ENCODE results near the gene SASS6.
A peak's percentile ranks its signal among the peaks of the same experiment; 100 is the strongest.

Gene SASS6

DNA sequence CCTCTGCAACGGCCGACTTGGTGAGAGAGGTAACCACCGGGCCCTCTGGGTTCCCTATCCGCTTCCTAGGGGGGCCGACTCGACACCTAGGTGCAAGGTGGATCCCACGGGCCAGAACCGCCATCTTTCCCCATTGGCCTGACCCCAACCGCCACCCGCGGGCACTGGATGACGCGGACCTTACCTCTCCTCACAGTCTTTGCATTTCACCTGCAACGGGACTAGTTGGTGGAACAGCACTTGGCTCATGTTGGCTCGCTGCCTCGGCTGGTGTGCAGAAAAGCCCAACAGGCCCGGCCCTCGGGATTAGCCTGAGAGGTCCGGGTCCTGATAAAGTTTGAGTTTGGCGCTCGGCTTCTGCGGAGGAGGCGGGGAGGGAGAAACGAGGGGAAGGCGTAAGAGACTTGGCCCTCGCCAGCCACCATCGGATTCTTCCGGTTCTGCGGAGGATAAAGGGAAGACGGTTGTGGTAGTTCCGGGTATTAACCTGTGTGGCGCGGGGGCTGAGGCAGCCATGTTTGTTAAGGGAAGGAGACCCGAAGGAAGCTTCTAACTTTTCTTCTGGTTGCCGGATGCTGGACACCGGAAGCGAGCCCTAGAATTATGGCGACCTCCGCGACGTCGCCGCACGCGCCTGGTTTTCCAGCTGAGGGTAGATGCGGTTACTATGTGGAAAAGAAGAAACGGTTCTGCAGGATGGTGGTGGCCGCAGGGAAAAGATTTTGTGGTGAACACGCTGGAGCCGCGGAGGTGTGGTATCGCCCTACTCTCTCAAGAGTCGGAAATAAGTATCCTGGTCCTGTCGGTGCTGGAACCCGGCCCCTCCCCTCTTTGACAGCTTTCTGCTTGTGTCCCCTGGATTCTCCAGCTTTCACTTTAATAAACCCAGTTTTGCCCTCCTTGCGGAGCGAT is at the start of gene SASS6, which contains the start of gene TRMT13:
TSS of gene SASS6 (minus strand) at position 365 of the 912 bp plus-strand sequence. CDS start at position 249, 116 bp downstream.
TSS of gene TRMT13 (plus strand) at position 598 of the 912 bp plus-strand sequence. CDS start at position 604, 6 bp downstream.
- DNase-seq, result peak; percentile 97 to 98 (median 98)

GRCh38 chr1:100178091-100178490 is 45.4 kb upstream of the SASS6 start, which contains the start of gene LRRC39:
LRRC39 (minus strand) TSS chr1:100178256; CDS start chr1:100168516, 9,740 bp downstream.
- no peak for DNase-seq

DNA sequence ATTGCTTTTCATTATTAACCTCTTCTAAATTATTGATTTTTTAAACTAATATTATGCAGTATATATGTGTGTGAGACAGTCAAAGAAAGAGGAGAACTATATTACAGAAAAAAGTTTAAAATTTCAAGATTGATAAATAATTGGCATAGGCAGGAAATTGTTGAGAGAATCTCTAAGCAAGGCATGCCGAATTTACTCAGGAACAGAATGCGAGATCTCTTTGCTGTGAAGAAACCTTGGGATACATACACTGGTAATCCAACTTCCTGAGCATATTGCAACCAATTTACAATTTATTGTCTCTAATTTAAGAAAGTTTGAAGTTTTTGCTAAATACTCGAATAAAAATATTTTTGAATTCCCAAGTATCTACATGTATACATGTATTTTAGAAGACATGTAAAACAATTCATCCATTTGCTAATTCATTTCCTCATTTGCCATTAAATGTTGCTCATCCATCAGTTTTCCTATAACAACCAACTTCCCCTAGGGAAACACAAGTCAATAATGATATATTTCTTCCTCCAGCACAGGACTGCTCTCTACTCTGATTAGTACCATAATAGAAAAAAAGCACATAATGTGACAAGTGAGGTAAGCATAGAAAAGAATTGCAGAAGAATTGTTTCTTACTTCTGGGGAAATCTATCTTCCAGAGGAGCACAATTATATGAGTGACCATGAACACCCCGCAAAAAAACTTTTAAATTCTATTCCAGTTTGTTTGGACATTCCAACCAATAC is 44.7 kb upstream of the SASS6 start:
- DNase-seq, result peak in 1 of 3 donors; percentile 4

- no peak for DNase-seq
These were observed 35.3 kb upstream of the SASS6 start for GRCh38 chr1:100168051-100168450.

DNA sequence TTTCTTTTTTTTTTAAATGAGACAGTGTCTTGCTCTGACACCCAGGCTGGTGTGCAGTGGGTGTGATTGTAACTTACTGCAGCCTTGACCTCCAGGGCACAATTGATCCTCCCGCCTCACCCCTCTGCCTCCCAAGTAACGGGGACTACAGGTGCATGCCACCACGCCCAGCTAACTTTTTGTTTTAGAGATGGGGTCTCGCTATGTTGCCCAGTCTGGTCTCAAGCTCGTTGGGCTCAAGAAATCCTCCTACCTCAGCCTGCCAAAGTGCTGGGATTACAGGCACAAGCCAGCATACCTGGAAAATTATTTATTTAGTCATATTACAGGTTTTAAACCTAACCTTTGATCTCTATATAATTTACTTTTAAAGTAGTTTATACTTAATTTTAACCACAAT is 32.0 kb upstream of the SASS6 start:
- no peak for DNase-seq

- no peak for DNase-seq
These were observed 31.5 kb upstream of the SASS6 start for GRCh38 chr1:100164216-100164615.

- DNase-seq, result no peak
These were observed 30.2 kb upstream of the SASS6 start for GRCh38 chr1:100162881-100163280.

DNA sequence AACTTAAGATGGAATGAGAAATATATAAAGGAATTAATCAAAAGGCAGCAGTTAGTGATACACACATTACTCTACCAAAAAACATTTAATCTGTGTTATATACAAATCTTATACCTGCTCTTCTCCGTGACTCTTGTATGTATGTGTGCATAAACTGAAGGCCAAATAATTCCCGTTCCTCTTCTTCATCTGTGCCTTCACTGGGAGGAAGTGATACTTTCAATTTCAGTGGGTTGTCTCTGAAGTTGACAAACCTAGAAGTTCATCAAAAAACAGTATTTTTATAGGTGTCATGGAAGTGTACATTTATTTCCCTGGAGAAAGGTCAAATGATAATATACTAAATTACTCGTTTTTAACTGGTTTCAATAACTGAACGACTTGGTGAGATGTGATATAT is 19.5 kb upstream of the SASS6 start:
- DNase-seq, result peak; percentile 19 to 39 (median 38)

DNA sequence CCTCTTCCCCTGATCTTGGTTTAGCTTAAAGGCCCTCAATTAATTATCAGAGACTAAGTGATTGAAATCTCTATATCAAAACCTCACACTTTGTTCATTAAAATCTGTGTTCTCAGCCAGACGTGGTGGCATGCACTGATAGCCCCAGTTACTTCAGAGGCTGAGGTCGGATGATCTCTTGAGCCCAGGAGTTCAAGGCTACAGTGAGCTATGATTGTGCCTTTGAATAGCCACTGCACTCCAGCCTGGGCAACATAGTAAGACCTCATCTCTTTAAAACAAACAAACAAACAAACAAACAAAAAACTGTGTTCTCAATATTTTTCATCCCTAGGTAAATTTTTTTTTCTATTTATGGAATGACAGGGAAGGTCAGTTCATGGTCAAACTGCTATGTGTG is 18.9 kb upstream of the SASS6 start:
- DNase-seq, result no peak

- DNase-seq, result no peak
These were observed 15.1 kb upstream of the SASS6 start for GRCh38 chr1:100147875-100148274.

DNA sequence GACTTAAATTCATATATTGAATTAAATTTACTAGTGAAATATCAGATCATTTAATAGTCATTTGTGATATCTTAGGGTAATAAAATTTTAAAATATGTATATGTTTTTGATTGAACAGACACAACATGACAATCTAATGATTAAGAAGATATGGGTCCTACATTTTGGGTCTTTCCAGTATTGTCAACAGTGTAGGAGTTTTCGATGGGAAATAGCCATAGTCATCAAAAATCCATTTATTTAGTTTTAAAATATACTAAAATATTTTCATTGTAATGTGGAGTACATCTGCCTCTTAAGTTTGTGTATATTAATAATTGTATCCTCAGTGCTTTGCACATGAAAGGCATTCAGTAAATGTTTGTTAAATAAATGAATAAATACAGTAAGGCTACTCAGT is 14.2 kb upstream of the SASS6 start:
- no peak for DNase-seq

GRCh38 chr1:100145116-100145515 is 12.4 kb upstream of the SASS6 start:
- no peak for DNase-seq

DNA sequence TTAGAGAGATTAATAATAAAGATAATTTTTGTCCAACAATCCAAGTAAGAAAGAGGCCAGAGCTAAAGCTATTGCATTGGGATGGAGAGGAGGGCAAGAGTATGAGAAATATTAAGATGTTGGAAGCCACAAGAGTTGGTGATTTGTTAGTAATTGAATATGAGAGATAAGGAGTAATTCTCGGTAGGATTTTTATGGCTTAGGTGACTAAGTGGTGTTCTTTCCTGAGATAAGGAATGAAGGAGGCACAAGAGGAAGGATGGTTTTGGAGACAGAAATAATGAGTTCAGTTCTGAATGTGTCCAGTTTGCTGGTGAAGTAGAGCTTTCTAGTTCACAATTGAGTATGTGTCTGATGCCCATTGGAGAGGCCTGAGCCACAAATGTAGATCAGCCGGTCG is 9.6 kb upstream of the SASS6 start:
- DNase-seq, result no peak

GRCh38 chr1:100141192-100141591 is 8.5 kb upstream of the SASS6 start:
- no peak for DNase-seq

GRCh38 chr1:100137602-100138001 is 4.9 kb upstream of the SASS6 start:
- DNase-seq, result no peak

- no peak for DNase-seq
These were observed 2.1 kb upstream of the SASS6 start for GRCh38 chr1:100134872-100135271.

- DNase-seq, result no peak
These were observed 1.1 kb downstream of the SASS6 start for GRCh38 chr1:100131623-100132022.

DNA sequence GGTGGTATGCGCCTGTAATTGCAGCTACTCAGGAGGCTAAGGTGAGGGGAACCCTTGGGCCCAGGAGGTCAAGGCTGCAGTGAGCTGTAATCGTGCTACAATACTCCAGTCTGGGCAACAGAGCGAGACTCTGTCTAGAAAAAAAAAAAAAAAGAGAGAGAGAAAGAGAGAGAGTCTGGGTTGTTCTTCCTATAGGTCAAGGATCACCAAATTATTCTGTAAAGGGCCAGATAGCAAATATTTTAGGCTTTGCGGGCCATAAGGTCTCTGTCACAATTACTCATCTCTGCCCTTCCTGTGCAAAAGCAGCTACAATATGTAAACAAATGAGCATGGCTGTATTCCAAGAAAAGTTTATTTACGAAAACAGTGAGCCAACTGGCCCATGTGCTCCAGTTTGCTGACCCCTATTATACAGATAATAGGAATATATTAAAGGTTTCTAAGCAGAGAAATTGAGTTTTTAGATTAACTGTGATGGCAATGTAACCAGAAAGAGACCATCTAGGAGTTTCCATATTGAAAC is 2.1 kb downstream of the SASS6 start:
- no peak for DNase-seq

- no peak for DNase-seq
These were observed 5.5 kb downstream of the SASS6 start for GRCh38 chr1:100127226-100127625.

- DNase-seq, result no peak
These were observed 10.6 kb downstream of the SASS6 start for GRCh38 chr1:100122177-100122576.

- no peak for DNase-seq
These were observed 17.2 kb downstream of the SASS6 start for GRCh38 chr1:100115524-100115923.

GRCh38 chr1:100109554-100110066 is 23.1 kb downstream of the SASS6 start:
- no peak for DNase-seq

GRCh38 chr1:100107696-100108095 is 25.0 kb downstream of the SASS6 start:
- DNase-seq, result no peak

Data from suppressor macrophage treated with lipopolysaccharide for 1 hour (primary cell).